ENCODE data around the gene PRAMEF17. TPM values are rescaled to one million over a fixed set of nuclear protein-coding genes. Genes with fewer than 3 reads are reported as not detected.
"Not testable (repeated sequence)": the region's sequence is repeated elsewhere in the genome, so short reads cannot be mapped to it uniquely, and the experiment has no call there.

PRAMEF17 gene
- polyA plus RNA-seq, 4 donors, result not detected

GRCh38 chr1:13439104-13439783, 49.8 kb downstream of the PRAMEF17 start:
- not testable (repeated sequence) for DNase-seq (ENCODE audit: low read depth in 4 of 4, low spot score in 3 of 4)

Other genes with a start within 250 kb of the PRAMEF17 start
- not detected for gene PRAMEF26, start 233.6 kb upstream of the PRAMEF17 start, polyA plus RNA-seq (ENCODE audit: insufficient read length in 4 of 4)
- gene HNRNPCL4, start 224.0 kb upstream of the PRAMEF17 start, polyA plus RNA-seq (ENCODE audit: insufficient read length in 4 of 4), result under 1 TPM in 2 of 4 donors, not detected in 2; 0.18 to 0.41 TPM
- not detected for gene PRAMEF9, start 217.8 kb upstream of the PRAMEF17 start, polyA plus RNA-seq (ENCODE audit: insufficient read length in 4 of 4)
- not detected for gene PRAMEF13, start 188.2 kb upstream of the PRAMEF17 start, polyA plus RNA-seq (ENCODE audit: insufficient read length in 4 of 4)
- not detected for gene PRAMEF18, start 163.5 kb upstream of the PRAMEF17 start, polyA plus RNA-seq (ENCODE audit: insufficient read length in 4 of 4)
- gene PRAMEF5, start 135.4 kb upstream of the PRAMEF17 start, polyA plus RNA-seq (ENCODE audit: insufficient read length in 4 of 4), result not detected
- gene PRAMEF8, start 104.5 kb upstream of the PRAMEF17 start, polyA plus RNA-seq (ENCODE audit: insufficient read length in 4 of 4), result not detected
- not detected for gene PRAMEF33, start 86.1 kb upstream of the PRAMEF17 start, polyA plus RNA-seq (ENCODE audit: insufficient read length in 4 of 4)
- not detected for gene PRAMEF15, start 74.1 kb upstream of the PRAMEF17 start, polyA plus RNA-seq (ENCODE audit: insufficient read length in 4 of 4)
- not detected for gene PRAMEF14, start 42.5 kb upstream of the PRAMEF17 start, polyA plus RNA-seq (ENCODE audit: insufficient read length in 4 of 4)
- not detected for gene PRAMEF19, start 17.7 kb upstream of the PRAMEF17 start, polyA plus RNA-seq (ENCODE audit: insufficient read length in 4 of 4)
- not detected for gene PRAMEF20, start 20.8 kb downstream of the PRAMEF17 start, polyA plus RNA-seq (ENCODE audit: insufficient read length in 4 of 4)
- gene LRRC38, start 124.4 kb downstream of the PRAMEF17 start, polyA plus RNA-seq (ENCODE audit: insufficient read length in 4 of 4), result 1 to 10 TPM in 1 of 4 donors, under 1 TPM in 1, not detected in 2; 0.45 to 7.7 TPM
- 10 to 100 TPM; 15.1 to 99.8 (median 20.9) TPM for gene PDPN, start 194.2 kb downstream of the PRAMEF17 start, polyA plus RNA-seq (ENCODE audit: insufficient read length in 4 of 4)